ENCODE measurements around the gene ZFYVE28. TPM values are rescaled to one million over a fixed set of nuclear protein-coding genes. Genes with fewer than 3 reads are reported as not detected.

The ZFYVE28 gene
- total RNA-seq, 1 experiment from 2014 or later: 19.2 TPM

- CTCF ChIA-PET: no interaction called here
- Histone ChIP-seq H3K4me1 (ENCODE audit: control insufficient read depth in 1 of 2, insufficient read depth in 2 of 2, low read length in 2 of 2) (no peaks in the 10 kb centered on the region), H4K20me1 (ENCODE audit: insufficient read depth) (no peaks in the 10 kb centered on the region), H3K9me3 (ENCODE audit: control insufficient read depth in 1 of 2, insufficient read depth in 1 of 2, low read depth in 1 of 2, low read length in 2 of 2) (no peaks in the 10 kb centered on the region), H3K36me3 (ENCODE audit: control insufficient read depth in 1 of 2, insufficient read depth in 2 of 2, low read length in 2 of 2) (no peaks in the 10 kb centered on the region), H3K27me3 (ENCODE audit: insufficient read depth, low read length) (no peaks in the 10 kb centered on the region), H2AFZ (ENCODE audit: low read depth, low read length, poor library complexity, severe bottlenecking) (no peak overlapping the region), H3K9ac (ENCODE audit: low read length) (no peak overlapping the region), H3K9me2 (ENCODE audit: insufficient read depth) (no peaks in the 10 kb centered on the region), H3K27ac (ENCODE audit: low read depth, low read length) (no peak overlapping the region), H3K4me2 (ENCODE audit: low read length) (no peak overlapping the region), H3K4me3 (replicated peaks in 1 of 2; ENCODE audit: low read depth in 1 of 2, low read length in 2 of 2) (no peak overlapping the region), H3K79me2 (ENCODE audit: insufficient read depth, low read length) (no peaks in the 10 kb centered on the region)
- POLR2A ChIA-PET: no interaction called here
- ATAC-seq (no peak), DNase-seq (ENCODE audit: low read depth, low spot score) (no peak)
- no peak for TF ChIP-seq CBX3 (IDR thresholded peaks at IDR 0.05; ENCODE audit: low read depth)
- TF ChIP-seq FOSL1 (IDR thresholded peaks at IDR 0.05; ENCODE audit: low read depth): no peak
- no peak for TF ChIP-seq SRF (IDR thresholded peaks at IDR 0.05; ENCODE audit: low read depth)
- no peak for TF ChIP-seq EGR1 (IDR thresholded peaks at IDR 0.05; ENCODE audit: low read depth)
- BruUV-seq (replicated peaks): no TSS peak
- intact Hi-C loops (cut with micrococcal nuclease): no loop called here
- RAD21 ChIA-PET (ENCODE audit: low non-redundant PET in 1 of 2, low total read pairs in 2 of 2, uncharacterized antibody in 2 of 2, unreplicated experiment in 2 of 2): no interaction called here
Observed at GRCh38 chr4:2449051-2449450, 30.6 kb upstream of the ZFYVE28 start.

GRCh38 chr4:2448589-2448988 is 30.1 kb upstream of the ZFYVE28 start:
- Histone ChIP-seq H3K27ac (ENCODE audit: low read depth, low read length) (no peak overlapping the region), H4K20me1 (ENCODE audit: insufficient read depth) (no peaks in the 10 kb centered on the region), H3K9me2 (ENCODE audit: insufficient read depth) (no peaks in the 10 kb centered on the region), H2AFZ (ENCODE audit: low read depth, low read length, poor library complexity, severe bottlenecking) (no peak overlapping the region), H3K9me3 (ENCODE audit: control insufficient read depth in 1 of 2, insufficient read depth in 1 of 2, low read depth in 1 of 2, low read length in 2 of 2) (no peaks in the 10 kb centered on the region), H3K4me2 (ENCODE audit: low read length) (no peak overlapping the region), H3K79me2 (ENCODE audit: insufficient read depth, low read length) (no peaks in the 10 kb centered on the region), H3K4me1 (ENCODE audit: control insufficient read depth in 1 of 2, insufficient read depth in 2 of 2, low read length in 2 of 2) (no peaks in the 10 kb centered on the region), H3K9ac (ENCODE audit: low read length) (no peak overlapping the region), H3K4me3 (replicated peaks in 1 of 2; ENCODE audit: low read depth in 1 of 2, low read length in 2 of 2) (no peak overlapping the region), H3K27me3 (ENCODE audit: insufficient read depth, low read length) (no peaks in the 10 kb centered on the region), H3K36me3 (ENCODE audit: control insufficient read depth in 1 of 2, insufficient read depth in 2 of 2, low read length in 2 of 2) (no peaks in the 10 kb centered on the region)
- BruUV-seq (replicated peaks): no TSS peak
- POLR2A ChIA-PET: no interaction called here
- DNase-seq (ENCODE audit: low read depth, low spot score): no peak
- TF ChIP-seq CEBPB (IDR thresholded peaks at IDR 0.05; ENCODE audit: low read depth) (no peak), FOSL1 (IDR thresholded peaks at IDR 0.05; ENCODE audit: low read depth) (no peak), EZH2 (IDR thresholded peaks at IDR 0.05) (no peak), ZFX (IDR thresholded peaks at IDR 0.05) (no peak), ELF1 (IDR thresholded peaks at IDR 0.05; ENCODE audit: borderline replicate concordance, low read depth) (no peak)
- TF ChIP-seq, protein P1, sequence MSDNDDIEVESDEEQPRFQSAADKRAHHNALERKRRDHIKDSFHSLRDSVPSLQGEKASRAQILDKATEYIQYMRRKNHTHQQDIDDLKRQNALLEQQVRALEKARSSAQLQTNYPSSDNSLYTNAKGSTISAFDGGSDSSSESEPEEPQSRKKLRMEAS (IDR thresholded peaks at IDR 0.05): no peak
- RAD21 ChIA-PET (ENCODE audit: low non-redundant PET in 1 of 2, low total read pairs in 2 of 2, uncharacterized antibody in 2 of 2, unreplicated experiment in 2 of 2): interaction anchor here in 1 of 2 experiments (0.6 kb wide), 1 partner anchor 104 kb away, joined by 3 read pairs; no protein-coding TSS in a partner anchor
- intact Hi-C loops (cut with micrococcal nuclease): no loop called here
- CTCF ChIA-PET: no interaction called here
- ATAC-seq: no peak

Measured in HCT116 (cell line).